ENCODE results near the gene SUSD4. TPM values are rescaled to one million over a fixed set of nuclear protein-coding genes. Genes with fewer than 3 reads are reported as not detected.

The SUSD4 gene
- total and polyA plus RNA-seq, 9 of the 15 experiments (the other 6 are each of a cell fraction or from before 2014, with no cell fraction given): 0.06 to 1.7 (median 0.09) TPM; not detected in 4

DNA sequence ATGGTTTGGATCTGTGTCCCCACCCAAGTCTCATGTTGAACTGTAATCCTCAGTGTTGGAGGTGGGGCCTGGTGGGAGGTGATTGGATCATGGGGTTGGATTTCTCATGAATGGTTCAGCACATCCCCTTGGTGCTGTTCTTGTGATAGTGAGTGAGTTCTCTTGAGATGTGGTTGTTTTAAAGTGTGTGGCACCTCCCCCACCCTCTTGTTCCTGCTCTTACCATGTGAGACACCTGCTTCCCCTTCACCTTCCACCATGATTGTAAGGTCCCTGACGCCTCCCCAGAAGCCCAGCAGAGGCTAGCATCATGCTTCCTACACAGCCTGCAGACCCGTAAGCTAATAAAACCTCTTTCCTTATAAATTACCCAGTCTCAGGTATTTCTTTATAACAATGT lies 55.8 kb downstream of the SUSD4 start:
- Histone ChIP-seq H2AFZ (ENCODE audit: low read depth, low read length) (no peak overlapping the region), H3K36me3 (ENCODE audit: control insufficient read depth, insufficient read depth, low read length) (no peaks in the 10 kb centered on the region), H3K9me1 (ENCODE audit: control insufficient read depth, insufficient read depth, low read length) (no peaks in the 10 kb centered on the region), H3K27ac (ENCODE audit: extremely low read depth, low read depth, low read length) (no peak overlapping the region), H3K4me2 (ENCODE audit: insufficient read depth, low read length) (no peak overlapping the region), H4K20me1 (replicated peaks; ENCODE audit: control insufficient read depth, insufficient read depth, low read length) (no peaks in the 10 kb centered on the region), H3K79me2 (ENCODE audit: control insufficient read depth, insufficient read depth, low read length) (no peaks in the 10 kb centered on the region), H3K9me3 (replicated peaks; ENCODE audit: control insufficient read depth, insufficient read depth, low read depth, low read length) (no peaks in the 10 kb centered on the region), H3K27me3 (ENCODE audit: control insufficient read depth in 2 of 2, insufficient read depth in 2 of 2, low read length in 2 of 2) (no peaks in the 10 kb centered on the region), H3K4me1 (replicated peaks in 1 of 2; ENCODE audit: control insufficient read depth in 2 of 2, insufficient read depth in 2 of 2, low read length in 2 of 2) (no peaks in the 10 kb centered on the region; a peak in 1 of 5 replicates), H3K9ac (ENCODE audit: insufficient read depth in 1 of 2, low read depth in 2 of 2, low read length in 2 of 2) (no peak overlapping the region), H3K4me3 (no peak overlapping the region)
- intact Hi-C loops (cut with micrococcal nuclease): no loop called here
- DNase-seq (ENCODE audit: extremely low read depth in 1 of 4, low spot score in 3 of 4): no peak
- 11% methylated on average over 2 of the region's 2 CpGs for WGBS (ENCODE audit: insufficient coverage, low coverage, missing lambda C conversion rate)
- FAIRE-seq: no peak
- TF ChIP-seq SRSF1 (IDR thresholded peaks at IDR 0.05; ENCODE audit: low read depth, low read length) (no peak), ZZZ3 (IDR thresholded peaks at IDR 0.05) (no peak), SP2 (IDR thresholded peaks at IDR 0.05; ENCODE audit: extremely low read depth, low read depth, low read length, poor library complexity, severe bottlenecking) (no peak), PBX2 (CRISPR knock-in tag; IDR thresholded peaks at IDR 0.05; ENCODE audit: low read depth) (no peak), PBX2 (tag; conservative IDR thresholded peaks at IDR 0.05; ENCODE audit: low read depth) (no peak), HMG20A (CRISPR knock-in tag; conservative IDR thresholded peaks at IDR 0.05) (no peak), CEBPG (CRISPR knock-in tag; IDR thresholded peaks at IDR 0.05) (no peak), CEBPG (tag; conservative IDR thresholded peaks at IDR 0.05 in 1 of 2, IDR thresholded peaks at IDR 0.05 in 1 of 2) (no peak)
- TF ChIP-seq, protein P1, sequence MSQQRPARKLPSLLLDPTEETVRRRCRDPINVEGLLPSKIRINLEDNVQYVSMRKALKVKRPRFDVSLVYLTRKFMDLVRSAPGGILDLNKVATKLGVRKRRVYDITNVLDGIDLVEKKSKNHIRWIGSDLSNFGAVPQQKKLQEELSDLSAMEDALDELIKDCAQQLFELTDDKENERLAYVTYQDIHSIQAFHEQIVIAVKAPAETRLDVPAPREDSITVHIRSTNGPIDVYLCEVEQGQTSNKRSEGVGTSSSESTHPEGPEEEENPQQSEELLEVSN (IDR thresholded peaks at IDR 0.05; ENCODE audit: borderline replicate concordance in 1 of 2, extremely low read depth in 1 of 2, insufficient read depth in 1 of 2, insufficient read length in 1 of 2, low read depth in 1 of 2, low read length in 1 of 2, poor library complexity in 1 of 2, severe bottlenecking in 1 of 2): no peak
- ChIA-PET CTCF (ENCODE audit: low intra/inter-chr PET ratio) (no interaction called here), POLR2A (interaction anchor here (1.4 kb wide), 1 partner anchor 21 kb away, joined by 3 read pairs; no protein-coding TSS in a partner anchor)
- ATAC-seq: no peak
- no TSS peak for BruUV-seq (replicated peaks)
- in situ Hi-C loops (cut with MboI): no loop called here

All from K562 (cell line).